Thyroid gland (tissue), 4 donors: ENCODE data around the gene KCTD17. TPM values are rescaled to one million over a fixed set of nuclear protein-coding genes. Genes with fewer than 3 reads are reported as not detected.

Experiments
- DNase-seq, 2 donors: peaks; one replicate each; pipeline ENCODE4 v3.0.0-alpha.2; 2019
- H3K27ac ChIP-seq, 3 donors: fragments of 200-600 bp; sonication (generic); 1 replicate in 2 of 3; 2 replicates in 1 of 3; pipeline ENCODE4 v1.5.1; 2016 to 2019; ENCODE audit warnings: mild to moderate bottlenecking in 1 of 3, moderate library complexity in 1 of 3
- H3K27me3 ChIP-seq: fragments of 200-600 bp; sonication (generic); one replicate; pipeline ENCODE4 v1.5.1; 2019
- H3K36me3 ChIP-seq, 2 donors: fragments of 200-600 bp; sonication (generic); one replicate each; pipeline ENCODE4 v1.5.1; 2016 to 2019
- H3K4me1 ChIP-seq, 2 donors: fragments of 200-600 bp; sonication (generic); one replicate each; pipeline ENCODE4 v1.5.1; 2017 to 2019
- H3K4me3 ChIP-seq, 3 donors: fragments of 200-600 bp; sonication (generic); replicated peaks in 1 of 3; 1 replicate in 2 of 3; 2 replicates in 1 of 3; pipeline ENCODE4 v1.5.1; 2016; ENCODE audit warnings: mild to moderate bottlenecking in 1 of 3
- H3K9me3 ChIP-seq: fragments of 200-600 bp; sonication (generic); one replicate; pipeline ENCODE4 v1.5.1; 2017
- CTCF ChIP-seq, 6 experiments: fragments of 200-600 bp in 3 of 6; fragments of 450-650 bp in 3 of 6; sonication (generic) in 3 of 6; IDR thresholded peaks; one replicate each; pipeline ENCODE4 v1.5.1; 2016 to 2019; ENCODE audit warnings: antibody characterized with exemption in 6 of 6, mild to moderate bottlenecking in 2 of 6, inconsistent platforms in 1 of 6, moderate library complexity in 1 of 6
- POLR2A ChIP-seq, 2 donors: fragments of 450-650 bp; IDR thresholded peaks; one replicate each; pipeline ENCODE4 v1.6.1; 2017; ENCODE audit warnings: antibody characterized with exemption in 2 of 2, mild to moderate bottlenecking in 2 of 2, moderate library complexity in 1 of 2
- WGBS, 2 donors: methylation state at CpG; one replicate each; pipeline ENCODE4 v1.1.5; 2017; 5-methylcytosine and 5-hydroxymethylcytosine counted together
- intact Hi-C: fragments of 100-400 bp; cut with DNase I; formaldehyde crosslinking; loops from one replicate; pipeline ENCODE4 v1.15.1; 2023
- total RNA-seq, 4 donors: library from RNA; depleted of rRNA; stranded (reverse); fragments of >200 nt; gene quantifications; one replicate each; pipeline ENCODE4 v1.2.3, GENCODE V29; 2016

KCTD17 gene
- total RNA-seq, 4 donors from 2014 or later = 6.1 to 18.9 (median 12.6) TPM

- WGBS, 2 donors = 93 to 95% methylated on average over 32 to 34 of the region's 34 CpGs
- H3K27me3 ChIP-seq = no peaks in the 10 kb centered on the region
- H3K4me1 ChIP-seq = peaks cover 0 to 49% of the 10 kb centered on the region in 2 donors
- no peak for DNase-seq
- H3K9me3 ChIP-seq = no peaks in the 10 kb centered on the region
- H3K4me3 ChIP-seq = no peak overlapping the region
- no peak for TF ChIP-seq POLR2A (IDR thresholded peaks at IDR 0.05)
- no peak for TF ChIP-seq CTCF (IDR thresholded peaks at IDR 0.05)
- peaks cover 0 to 20% of the 10 kb centered on the region in 2 donors for H3K36me3 ChIP-seq
- H3K27ac ChIP-seq = no peak overlapping the region
- intact Hi-C loops = no loop called here
These were observed 27.7 kb upstream of the KCTD17 start for GRCh38 chr22:37023743-37024338.

- DNase-seq = no peak
- peak overlapping the region in 1 of 3 donors; percentile 53 for H3K27ac ChIP-seq
- WGBS, 2 donors = 95 to 96% methylated on average over 63 to 71 of the region's 71 CpGs
- H3K4me1 ChIP-seq = peaks cover 0 to 49% of the 10 kb centered on the region in 2 donors
- no peak overlapping the region for H3K4me3 ChIP-seq
- no peaks in the 10 kb centered on the region for H3K27me3 ChIP-seq
- no peaks in the 10 kb centered on the region for H3K9me3 ChIP-seq
- H3K36me3 ChIP-seq = peaks cover 2 to 26% of the 10 kb centered on the region in 2 donors
- intact Hi-C loops = no loop called here
- TF ChIP-seq CTCF (IDR thresholded peaks at IDR 0.05) = no peak
- no peak for TF ChIP-seq POLR2A (IDR thresholded peaks at IDR 0.05)
These were observed 27.0 kb upstream of the KCTD17 start for GRCh38 chr22:37024339-37025157.

GRCh38 chr22:37025500-37026070 lies 26.0 kb upstream of the KCTD17 start:
- WGBS, 2 donors = 40 to 56% methylated on average over 10 of the region's 10 CpGs
- Histone ChIP-seq H3K27ac (peak overlapping the region in 1 of 3 donors; percentile 53), H3K9me3 (no peaks in the 10 kb centered on the region), H3K27me3 (no peaks in the 10 kb centered on the region), H3K36me3 (peaks cover 8 to 30% of the 10 kb centered on the region in 2 donors), H3K4me1 (peaks cover 0 to 45% of the 10 kb centered on the region in 2 donors), H3K4me3 (no peak overlapping the region)
- intact Hi-C loops = no loop called here
- DNase-seq = peak; percentile 65 to 69
- TF ChIP-seq POLR2A (IDR thresholded peaks at IDR 0.05) = no peak
- no peak for TF ChIP-seq CTCF (IDR thresholded peaks at IDR 0.05)

- intact Hi-C loops = no loop called here
- WGBS, 2 donors = 75 to 80% methylated on average over 5 of the region's 5 CpGs
- no peaks in the 10 kb centered on the region for H3K9me3 ChIP-seq
These were observed 25.2 kb upstream of the KCTD17 start for GRCh38 chr22:37026325-37026724.

More at GRCh38 chr22:37026325-37026724, 25.2 kb upstream of the KCTD17 start:
- Histone ChIP-seq H3K36me3 (peaks cover 8 to 30% of the 10 kb centered on the region in 2 donors), H3K27ac (peak overlapping the region in 1 of 3 donors; percentile 29), H3K4me1 (peaks cover 0 to 38% of the 10 kb centered on the region in 2 donors), H3K27me3 (no peaks in the 10 kb centered on the region), H3K4me3 (no peak overlapping the region)
- no peak for DNase-seq
- no peak for TF ChIP-seq POLR2A (IDR thresholded peaks at IDR 0.05)
- no peak for TF ChIP-seq CTCF (IDR thresholded peaks at IDR 0.05)
